Kidney (tissue), 14 donors: ENCODE data around the gene TBCD. TPM values are rescaled to one million over a fixed set of nuclear protein-coding genes. Genes with fewer than 3 reads are reported as not detected.

ENCODE experiments used
- DNase-seq, 5 donors: peaks; one replicate each; pipeline ENCODE4 v3.0.0-alpha.2; 2013 to 2020
- FAIRE-seq: peaks from 2 replicates; lab custom pipeline; 2012; peaks lifted over from hg19 to GRCh38; lab: Jason Lieb, UNC
- H3K27ac ChIP-seq, 2 donors: one replicate each; pipeline ENCODE4 v1.7.0; 2013; ENCODE audit warnings: low read depth in 2 of 2, low read length in 2 of 2, inconsistent platforms in 1 of 2
- H3K27me3 ChIP-seq: one replicate; pipeline ENCODE4 v1.7.1; 2013; ENCODE audit warnings: low read length, inconsistent platforms; ENCODE audit not compliant: control insufficient read depth, insufficient read depth
- H3K36me3 ChIP-seq, 3 donors: one replicate each; pipeline versions ENCODE4 v1.7.0 to v1.7.1; 2013; ENCODE audit warnings: low read length in 3 of 3, control low read depth in 1 of 3, inconsistent platforms in 1 of 3; ENCODE audit not compliant: insufficient read depth in 3 of 3, control insufficient read depth in 2 of 3
- H3K4me1 ChIP-seq, 3 donors: one replicate each; pipeline versions ENCODE4 v1.7.0 to v1.7.1; 2013; ENCODE audit warnings: low read length in 3 of 3, inconsistent platforms in 1 of 3, low read depth in 1 of 3; ENCODE audit not compliant: control insufficient read depth in 2 of 3, insufficient read depth in 2 of 3
- H3K4me3 ChIP-seq, 3 donors: one replicate each; pipeline versions ENCODE4 v1.7.0 to v1.8.1; 2013; ENCODE audit warnings: low read length in 3 of 3, control low read depth in 1 of 3, inconsistent platforms in 1 of 3
- H3K9ac ChIP-seq, 3 donors: one replicate each; pipeline versions ENCODE4 v1.7.0 to v1.7.1; 2013; ENCODE audit warnings: low read length in 3 of 3, control low read depth in 1 of 3, inconsistent platforms in 1 of 3
- H3K9me3 ChIP-seq, 3 donors: one replicate each; pipeline versions ENCODE4 v1.7.0 to v1.7.1; 2013; ENCODE audit warnings: low read length in 3 of 3, control low read depth in 1 of 3, inconsistent platforms in 1 of 3; ENCODE audit not compliant: control insufficient read depth in 2 of 3, insufficient read depth in 1 of 3
- intact Hi-C: fragments of 100-400 bp; cut with DNase I; formaldehyde crosslinking; loops from one replicate; pipeline ENCODE4 v1.11.1; 2022
- polyA plus RNA-seq: library from polyadenylated mRNA; stranded (reverse); fragments of 350-450 nt; fragmentation: Illumina TruSeq; extraction: RNeasy Lipid Tissue Mini Kit (QIAGEN cat#74804); gene quantifications from one replicate; pipeline ENCODE4 v1.2.3, GENCODE V29; 2014; ENCODE audit warnings: low read depth, low replicate concordance; ENCODE audit not compliant: insufficient read depth
- total RNA-seq: library from RNA; stranded (reverse); fragmentation: NEBNext Ultra II Directional; extraction: Animal tissue kit (Norgen Biotek cat#: 25700); gene quantifications from one replicate; pipeline ENCODE4 v1.2.1, GENCODE V29; 2021
- TF ChIP-seq, protein P1 (sequence below): IDR thresholded peaks from 3 replicates; pipeline ENCODE4 v1.5.1; 2012; ENCODE audit warnings: mild to moderate bottlenecking, moderate library complexity, borderline replicate concordance; ENCODE audit not compliant: insufficient read depth; ENCODE audit errors: extremely low read depth
- donor health status: control.
- donor health status: control.
- donor health status: control.
- donor health status: control.
- donor health status: control.
- donor health status: DM: yes; HTN: yes; CAD: no.
- donor health status: Normal renal cell carcinoma (clear cell type).

TBCD gene
- total and polyA plus RNA-seq, 2 donors from 2014 or later: 72.8 to 78.7 TPM

DNA sequence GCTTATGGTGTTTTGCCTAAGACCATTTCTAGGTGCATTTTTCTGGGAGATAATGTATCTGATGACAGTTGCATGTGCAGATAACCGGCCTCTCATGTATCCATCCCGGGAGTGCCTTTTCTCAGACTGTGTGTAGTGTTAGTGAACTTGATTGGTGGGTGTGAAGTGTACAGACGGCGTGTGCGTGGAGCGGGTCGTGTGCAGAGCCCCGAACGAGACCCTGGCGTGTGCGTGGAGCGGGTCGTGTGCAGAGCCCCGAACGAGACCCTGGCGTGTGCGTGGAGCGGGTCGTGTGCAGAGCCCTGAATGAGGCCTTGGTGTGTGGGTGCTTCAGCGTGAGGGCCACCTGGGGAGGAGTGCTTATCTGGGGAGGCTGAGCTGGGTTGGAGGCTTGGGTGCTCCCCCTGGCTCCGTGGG lies 116.9 kb downstream of the TBCD start:
- peak in 1 of 5 donors; percentile 33 for DNase-seq
- no peak overlapping the region for H3K9ac ChIP-seq
- H3K4me3 ChIP-seq: no peak overlapping the region
- TF ChIP-seq, protein P1, sequence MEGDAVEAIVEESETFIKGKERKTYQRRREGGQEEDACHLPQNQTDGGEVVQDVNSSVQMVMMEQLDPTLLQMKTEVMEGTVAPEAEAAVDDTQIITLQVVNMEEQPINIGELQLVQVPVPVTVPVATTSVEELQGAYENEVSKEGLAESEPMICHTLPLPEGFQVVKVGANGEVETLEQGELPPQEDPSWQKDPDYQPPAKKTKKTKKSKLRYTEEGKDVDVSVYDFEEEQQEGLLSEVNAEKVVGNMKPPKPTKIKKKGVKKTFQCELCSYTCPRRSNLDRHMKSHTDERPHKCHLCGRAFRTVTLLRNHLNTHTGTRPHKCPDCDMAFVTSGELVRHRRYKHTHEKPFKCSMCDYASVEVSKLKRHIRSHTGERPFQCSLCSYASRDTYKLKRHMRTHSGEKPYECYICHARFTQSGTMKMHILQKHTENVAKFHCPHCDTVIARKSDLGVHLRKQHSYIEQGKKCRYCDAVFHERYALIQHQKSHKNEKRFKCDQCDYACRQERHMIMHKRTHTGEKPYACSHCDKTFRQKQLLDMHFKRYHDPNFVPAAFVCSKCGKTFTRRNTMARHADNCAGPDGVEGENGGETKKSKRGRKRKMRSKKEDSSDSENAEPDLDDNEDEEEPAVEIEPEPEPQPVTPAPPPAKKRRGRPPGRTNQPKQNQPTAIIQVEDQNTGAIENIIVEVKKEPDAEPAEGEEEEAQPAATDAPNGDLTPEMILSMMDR: no peak
- H3K9me3 ChIP-seq: no peaks in the 10 kb centered on the region
- no peaks in the 10 kb centered on the region for H3K27me3 ChIP-seq
- peaks cover 0 to 5% (median 0%) of the 10 kb centered on the region in 3 donors for H3K4me1 ChIP-seq
- no peak overlapping the region for H3K27ac ChIP-seq
- no peak for FAIRE-seq
- intact Hi-C loops: no loop called here
- peaks cover 0 to 10% (median 3%) of the 10 kb centered on the region in 3 donors for H3K36me3 ChIP-seq

DNA sequence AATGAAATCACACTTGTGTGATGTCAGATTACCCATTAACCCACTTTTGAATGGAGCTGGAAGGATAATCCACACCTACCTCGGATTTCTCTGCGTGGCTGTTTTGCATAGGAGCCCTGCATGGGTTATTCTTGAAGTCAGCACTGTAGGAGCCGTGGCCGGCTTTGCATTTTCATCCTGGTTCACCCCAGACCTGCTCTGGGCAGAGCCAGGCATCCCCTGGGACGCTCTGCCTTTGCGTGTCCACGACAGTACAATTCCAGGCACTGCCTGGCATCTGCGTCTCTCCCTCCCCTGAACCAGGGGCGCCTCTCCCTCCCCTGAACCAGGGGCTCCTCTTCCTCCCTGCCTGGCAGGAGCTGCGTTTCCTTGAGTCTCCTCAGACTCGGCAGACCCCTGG lies 117.7 kb downstream of the TBCD start:
- intact Hi-C loops: no loop called here
- FAIRE-seq: no peak
- H3K27me3 ChIP-seq: no peaks in the 10 kb centered on the region
- peak in 1 of 5 donors; percentile 49 for DNase-seq
- peaks cover 0 to 5% (median 0%) of the 10 kb centered on the region in 3 donors for H3K4me1 ChIP-seq
- no peak overlapping the region for H3K27ac ChIP-seq
- no peak overlapping the region for H3K4me3 ChIP-seq
- no peaks in the 10 kb centered on the region for H3K9me3 ChIP-seq
- H3K36me3 ChIP-seq: peaks cover 0 to 10% (median 3%) of the 10 kb centered on the region in 3 donors
- H3K9ac ChIP-seq: no peak overlapping the region
- TF ChIP-seq, protein P1: no peak

DNA sequence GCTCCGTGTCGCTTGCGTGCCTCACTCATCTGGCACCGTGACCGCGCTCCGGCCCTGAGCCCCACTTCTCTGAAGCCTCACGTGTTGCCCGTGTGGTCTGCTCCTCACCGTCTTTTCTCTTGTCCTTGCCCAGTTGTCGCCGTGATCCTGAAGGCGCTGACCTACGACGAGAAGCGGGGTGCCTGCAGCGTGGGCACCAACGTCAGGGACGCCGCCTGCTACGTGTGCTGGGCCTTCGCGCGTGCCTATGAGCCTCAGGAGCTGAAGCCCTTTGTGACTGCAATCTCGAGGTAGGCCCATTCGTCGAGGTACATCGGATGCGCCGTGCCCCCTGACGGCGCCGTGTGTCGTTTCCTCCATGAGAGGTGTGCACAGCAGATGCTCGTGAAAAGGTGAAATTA lies 118.2 kb downstream of the TBCD start:
- Histone ChIP-seq H3K27me3 (no peaks in the 10 kb centered on the region), H3K9me3 (no peaks in the 10 kb centered on the region), H3K4me3 (no peak overlapping the region), H3K9ac (no peak overlapping the region), H3K36me3 (peaks cover 0 to 10% (median 3%) of the 10 kb centered on the region in 3 donors), H3K4me1 (peaks cover 0 to 5% (median 0%) of the 10 kb centered on the region in 3 donors), H3K27ac (no peak overlapping the region)
- DNase-seq: peak in 1 of 5 donors; percentile 48
- intact Hi-C loops: no loop called here
- FAIRE-seq: no peak
- TF ChIP-seq, protein P1: no peak

DNA sequence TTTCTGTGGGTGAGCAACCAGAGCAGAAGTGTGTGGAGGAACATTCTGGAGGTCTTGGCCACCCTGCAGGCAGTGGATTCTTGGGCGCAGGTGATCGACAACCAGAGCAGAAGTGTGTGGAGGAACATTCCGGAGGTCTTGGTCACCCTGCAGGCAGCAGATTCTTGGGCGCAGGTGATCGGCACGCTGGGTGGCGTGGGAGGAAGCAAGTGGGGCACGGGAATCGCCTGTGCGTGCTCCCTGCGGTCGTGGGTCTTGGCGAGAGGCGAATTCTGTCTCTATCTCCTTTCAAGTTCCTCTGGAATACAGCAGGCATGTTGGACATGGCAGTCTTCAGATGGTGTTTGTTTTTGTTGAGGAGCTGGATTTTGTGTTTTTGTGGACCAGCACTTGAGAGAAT lies 118.7 kb downstream of the TBCD start:
- DNase-seq: peak in 1 of 5 donors; percentile 33
- no peaks in the 10 kb centered on the region for H3K9me3 ChIP-seq
- no peak overlapping the region for H3K9ac ChIP-seq
- peaks cover 0 to 5% (median 0%) of the 10 kb centered on the region in 3 donors for H3K4me1 ChIP-seq
- intact Hi-C loops: no loop called here
- H3K27me3 ChIP-seq: no peaks in the 10 kb centered on the region
- H3K4me3 ChIP-seq: no peak overlapping the region
- no peak for FAIRE-seq
- peaks cover 0 to 10% (median 3%) of the 10 kb centered on the region in 3 donors for H3K36me3 ChIP-seq
- TF ChIP-seq, protein P1: no peak
- no peak overlapping the region for H3K27ac ChIP-seq
